RWPE1 (cell line): Measurements from ENCODE around the gene ARRDC1.

Source experiments
- CTCF ChIA-PET: fragments of 350-600 bp; sonication (Branson Sonifier 250); formaldehyde crosslinking; extraction: SDS; loops from one replicate; lab custom pipeline; 2021; lab: Yijun Ruan, JAX
- POLR2A ChIA-PET: fragments of 400-600 bp; formaldehyde crosslinking; extraction: SDS; loops from one replicate; lab custom pipeline; 2020; ENCODE audit warnings: antibody characterized with exemption; ENCODE audit not compliant: low non-redundant PET; lab: Yijun Ruan, JAX
- DNase-seq: peaks from one replicate; pipeline ENCODE4 v3.0.0; 2012; ENCODE audit warnings: low spot score
- H3K27ac ChIP-seq: fragments of 450-650 bp; 2 replicates; pipeline ENCODE4 v1.5.1; 2017
- TF ChIP-seq, protein P1 (sequence below): fragments of 450-650 bp; conservative IDR thresholded peaks from 2 replicates; pipeline ENCODE4 v1.5.1; 2017; ENCODE audit warnings: low read depth, mild to moderate bottlenecking

The ARRDC1 gene

GRCh38 chr9:137602661-137603060 lies 2.8 kb upstream of the ARRDC1 start:
- H3K27ac ChIP-seq: peak overlapping the region; percentile 100
- DNase-seq: no peak
- POLR2A ChIA-PET: interaction anchor here (1.8 kb wide), 1 partner anchor 12 kb away, joined by 5 read pairs; the partner anchor contains the start of gene ZMYND19
- CTCF ChIA-PET: interaction anchor here (1.8 kb wide), 1 partner anchor 21 kb away, joined by 5 read pairs; no protein-coding TSS in a partner anchor
- TF ChIP-seq, protein P1, sequence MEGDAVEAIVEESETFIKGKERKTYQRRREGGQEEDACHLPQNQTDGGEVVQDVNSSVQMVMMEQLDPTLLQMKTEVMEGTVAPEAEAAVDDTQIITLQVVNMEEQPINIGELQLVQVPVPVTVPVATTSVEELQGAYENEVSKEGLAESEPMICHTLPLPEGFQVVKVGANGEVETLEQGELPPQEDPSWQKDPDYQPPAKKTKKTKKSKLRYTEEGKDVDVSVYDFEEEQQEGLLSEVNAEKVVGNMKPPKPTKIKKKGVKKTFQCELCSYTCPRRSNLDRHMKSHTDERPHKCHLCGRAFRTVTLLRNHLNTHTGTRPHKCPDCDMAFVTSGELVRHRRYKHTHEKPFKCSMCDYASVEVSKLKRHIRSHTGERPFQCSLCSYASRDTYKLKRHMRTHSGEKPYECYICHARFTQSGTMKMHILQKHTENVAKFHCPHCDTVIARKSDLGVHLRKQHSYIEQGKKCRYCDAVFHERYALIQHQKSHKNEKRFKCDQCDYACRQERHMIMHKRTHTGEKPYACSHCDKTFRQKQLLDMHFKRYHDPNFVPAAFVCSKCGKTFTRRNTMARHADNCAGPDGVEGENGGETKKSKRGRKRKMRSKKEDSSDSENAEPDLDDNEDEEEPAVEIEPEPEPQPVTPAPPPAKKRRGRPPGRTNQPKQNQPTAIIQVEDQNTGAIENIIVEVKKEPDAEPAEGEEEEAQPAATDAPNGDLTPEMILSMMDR: no peak

DNA sequence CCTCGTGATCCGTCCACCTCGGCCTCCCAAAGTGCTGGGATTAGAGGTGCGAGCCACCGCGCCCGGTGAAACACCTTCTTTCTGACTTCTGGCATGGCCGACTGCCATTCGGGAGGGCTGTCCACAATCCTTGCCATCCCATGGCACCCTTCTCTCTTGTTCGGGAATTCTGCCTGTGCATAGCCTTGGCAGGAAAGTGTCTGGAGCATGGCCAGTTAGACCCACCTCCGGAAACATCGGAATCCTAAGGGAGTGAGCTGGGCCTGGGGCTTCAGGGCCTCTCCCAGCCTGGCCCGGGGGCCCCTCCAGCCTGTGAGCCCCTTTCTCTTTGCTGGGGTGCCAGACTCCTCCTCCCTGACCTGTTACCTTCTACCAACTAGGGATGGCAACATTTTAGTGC lies 1.6 kb upstream of the ARRDC1 start:
- no peak for DNase-seq
- ChIA-PET CTCF (no interaction called here), POLR2A (interaction anchor here (0.6 kb wide), 1 partner anchor 69 kb away, joined by 3 read pairs; no protein-coding TSS in a partner anchor)
- H3K27ac ChIP-seq: peak overlapping the region; percentile 100
- TF ChIP-seq, protein P1: no peak

DNA sequence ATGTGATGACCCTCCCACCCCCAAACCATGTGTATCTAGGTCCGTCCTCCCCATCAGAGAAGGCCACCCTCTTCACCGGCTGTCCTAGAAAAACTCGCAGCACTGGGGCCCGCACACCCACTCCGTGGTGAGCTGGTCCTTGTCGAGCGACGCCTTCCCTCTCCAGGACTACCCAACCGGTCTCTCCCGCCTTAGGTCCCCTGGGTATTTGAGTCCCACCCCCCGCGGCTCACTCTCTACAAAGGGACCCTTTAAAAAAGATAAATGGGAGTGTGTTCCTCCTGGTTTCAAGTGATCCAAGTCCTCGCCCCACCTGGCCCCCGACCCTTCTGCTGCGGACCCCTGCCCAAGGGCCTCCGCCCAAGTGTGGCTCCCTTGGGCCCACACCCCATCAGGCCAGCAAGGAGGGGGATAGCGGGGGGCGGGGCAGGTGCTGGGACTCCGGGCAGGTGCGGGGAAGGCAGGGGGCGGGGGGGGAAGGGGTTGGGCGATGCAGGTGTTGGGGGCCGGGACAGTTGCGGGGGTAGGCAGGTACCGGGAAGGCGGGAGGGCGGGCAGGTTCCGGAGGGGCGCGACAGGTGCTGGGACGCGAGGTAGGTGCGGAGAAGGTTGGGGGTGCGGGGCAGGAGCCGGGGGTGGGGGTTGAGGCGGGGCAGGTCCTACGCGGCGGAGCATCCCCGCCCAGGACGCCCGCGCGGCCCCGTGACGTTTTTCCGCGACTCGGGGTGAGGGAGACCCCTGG lies 970 bp upstream of the ARRDC1 start:
- CTCF ChIA-PET: no interaction called here
- DNase-seq: no peak
- TF ChIP-seq, protein P1: no peak
- peak overlapping the region; percentile 100 for H3K27ac ChIP-seq
- POLR2A ChIA-PET: interaction anchor here (0.5 to 1.6 kb wide), 4 partner anchors 9 to 51 kb away, joined by 3 to 13 read pairs (median 4); partner anchors contain the start of gene ZMYND19

DNA sequence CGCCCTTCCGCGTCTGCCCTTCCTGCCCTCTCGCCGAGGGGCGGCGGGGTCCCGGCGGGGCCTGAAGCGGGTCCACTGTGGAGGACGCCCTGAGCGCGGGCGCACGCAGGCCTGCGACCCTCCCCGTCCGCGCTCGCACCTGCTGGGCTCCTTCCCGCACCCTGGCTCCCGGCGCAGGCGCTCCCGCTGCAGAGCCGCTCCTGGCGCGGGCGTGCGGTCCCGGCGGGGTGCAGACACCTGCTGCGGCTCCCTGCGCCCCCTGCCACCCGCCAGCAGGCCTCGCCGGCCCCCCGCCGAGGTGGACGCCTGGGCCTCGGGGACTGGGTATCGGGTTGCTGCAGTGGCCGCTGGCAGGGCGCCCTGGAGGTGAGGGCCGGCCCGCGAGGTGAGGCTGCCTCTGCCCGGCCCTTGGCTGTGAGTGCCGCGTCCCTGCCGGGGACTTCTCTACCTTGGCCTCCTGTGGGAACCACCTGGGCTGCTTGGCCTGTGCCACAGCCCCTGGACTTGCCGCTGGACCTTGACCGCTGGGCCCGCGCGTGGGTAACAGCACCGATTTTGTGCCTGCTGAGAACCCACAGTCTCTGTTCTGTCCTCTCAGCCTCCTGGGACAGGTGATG lies 627 bp downstream of the ARRDC1 start:
- peak overlapping the region; percentile 100 for H3K27ac ChIP-seq
- ChIA-PET CTCF (no interaction called here), POLR2A (interaction anchor here (1.6 kb wide), 1 partner anchor 15 kb away, joined by 13 read pairs; the partner anchor contains the start of gene ZMYND19)

GRCh38 chr9:137606734-137607138 lies 1.2 kb downstream of the ARRDC1 start:
- CTCF ChIA-PET: interaction anchor here (1.1 kb wide), 1 partner anchor 27 kb away, joined by 7 read pairs; the partner anchor contains the start of gene DPH7
- peak overlapping the region; percentile 100 for H3K27ac ChIP-seq
- TF ChIP-seq, protein P1: no peak
- no peak for DNase-seq
- POLR2A ChIA-PET: no interaction called here

More for the DNA sequence above, 627 bp downstream of the ARRDC1 start:
- no peak for DNase-seq
- TF ChIP-seq, protein P1: no peak

- no peak for DNase-seq
- TF ChIP-seq, protein P1: no peak
- ChIA-PET POLR2A (no interaction called here), CTCF (interaction anchor here (0.5 to 1.1 kb wide), 3 partner anchors 25 to 65 kb away, joined by 4 to 7 read pairs (median 4); partner anchors contain the start of gene DPH7)
- peak overlapping the region; percentile 100 for H3K27ac ChIP-seq
Measured at GRCh38 chr9:137607141-137607857, 1.8 kb downstream of the ARRDC1 start.
